Ascending aorta (tissue), 2 donors: Measurements from ENCODE around the gene PPP6R3. TPM values are rescaled to one million over a fixed set of nuclear protein-coding genes. Genes with fewer than 3 reads are reported as not detected.

Source experiments
- DNase-seq, 2 donors: peaks; one replicate each; pipeline ENCODE4 v3.0.0-alpha.2; 2019; ENCODE audit warnings: low spot score in 2 of 2
- H3K27ac ChIP-seq, 2 donors: fragments of 200-600 bp; sonication (generic); one replicate each; pipeline ENCODE4 v1.5.1; 2016 to 2017; ENCODE audit warnings: mild to moderate bottlenecking in 1 of 2
- H3K27me3 ChIP-seq: fragments of 200-600 bp; sonication (generic); one replicate; pipeline ENCODE4 v1.5.1; 2017
- H3K36me3 ChIP-seq, 2 donors: fragments of 200-600 bp; sonication (generic); one replicate each; pipeline ENCODE4 v1.5.1; 2016
- H3K4me1 ChIP-seq, 2 donors: fragments of 200-600 bp; sonication (generic); one replicate each; pipeline ENCODE4 v1.5.1; 2016 to 2017; ENCODE audit warnings: mild to moderate bottlenecking in 1 of 2
- H3K4me3 ChIP-seq, 2 donors: fragments of 200-600 bp; sonication (generic); one replicate each; pipeline ENCODE4 v1.5.1; 2016 to 2017; ENCODE audit warnings: mild to moderate bottlenecking in 1 of 2
- H3K9me3 ChIP-seq, 2 donors: fragments of 200-600 bp; sonication (generic); one replicate each; pipeline ENCODE4 v1.5.1; 2016
- CTCF ChIP-seq, 3 experiments: fragments of 200-600 bp in 2 of 3; fragments of 450-650 bp in 1 of 3; sonication (generic) in 2 of 3; IDR thresholded peaks; one replicate each; pipeline ENCODE4 v1.5.1; 2016 to 2019; ENCODE audit warnings: antibody characterized with exemption in 3 of 3, mild to moderate bottlenecking in 1 of 3, moderate library complexity in 1 of 3
- intact Hi-C: fragments of 100-400 bp; cut with DNase I; formaldehyde crosslinking; loops from one replicate; pipeline ENCODE4 v1.15.1; 2023
- total RNA-seq: library from RNA; depleted of rRNA; stranded (reverse); fragments of >200 nt; gene quantifications from one replicate; pipeline ENCODE4 v1.1.0, GENCODE V29; 2016

PPP6R3 gene
- total RNA-seq, 1 donor from 2014 or later: 94.7 TPM

GRCh38 chr11:68518191-68518590 lies 57.6 kb downstream of the PPP6R3 start:
- H3K36me3 ChIP-seq: peaks cover 20 to 34% of the 10 kb centered on the region in 2 donors
- no peak for DNase-seq
- H3K4me1 ChIP-seq: no peaks in the 10 kb centered on the region
- no peak overlapping the region for H3K27ac ChIP-seq
- no peak for TF ChIP-seq CTCF (IDR thresholded peaks at IDR 0.05)
- no peaks in the 10 kb centered on the region for H3K9me3 ChIP-seq
- no peak overlapping the region for H3K4me3 ChIP-seq
- no peaks in the 10 kb centered on the region for H3K27me3 ChIP-seq
- intact Hi-C loops: no loop called here

- peaks cover 0 to 12% of the 10 kb centered on the region in 2 donors for H3K4me1 ChIP-seq
- no peaks in the 10 kb centered on the region for H3K9me3 ChIP-seq
- DNase-seq: no peak
- no peak overlapping the region for H3K27ac ChIP-seq
- H3K4me3 ChIP-seq: no peak overlapping the region
- no peak for TF ChIP-seq CTCF (IDR thresholded peaks at IDR 0.05)
- H3K36me3 ChIP-seq: peaks cover 27 to 55% of the 10 kb centered on the region in 2 donors
- intact Hi-C loops: no loop called here
- H3K27me3 ChIP-seq: no peaks in the 10 kb centered on the region
Measured at GRCh38 chr11:68521969-68522652, 61.6 kb downstream of the PPP6R3 start.

- H3K4me1 ChIP-seq: peaks cover 0 to 12% of the 10 kb centered on the region in 2 donors
- DNase-seq: no peak
- H3K9me3 ChIP-seq: no peaks in the 10 kb centered on the region
- H3K36me3 ChIP-seq: peaks cover 27 to 62% of the 10 kb centered on the region in 2 donors
- no peaks in the 10 kb centered on the region for H3K27me3 ChIP-seq
- TF ChIP-seq CTCF (IDR thresholded peaks at IDR 0.05): no peak
- H3K4me3 ChIP-seq: no peak overlapping the region
- H3K27ac ChIP-seq: no peak overlapping the region
- intact Hi-C loops: no loop called here
Measured at GRCh38 chr11:68523033-68523432, 62.5 kb downstream of the PPP6R3 start.

GRCh38 chr11:68523743-68524142 lies 63.2 kb downstream of the PPP6R3 start:
- intact Hi-C loops: no loop called here
- Histone ChIP-seq H3K4me3 (no peak overlapping the region), H3K9me3 (no peaks in the 10 kb centered on the region), H3K27ac (no peak overlapping the region), H3K4me1 (peaks cover 0 to 12% of the 10 kb centered on the region in 2 donors), H3K27me3 (no peaks in the 10 kb centered on the region), H3K36me3 (peaks cover 27 to 69% of the 10 kb centered on the region in 2 donors)
- DNase-seq: no peak
- no peak for TF ChIP-seq CTCF (IDR thresholded peaks at IDR 0.05)

GRCh38 chr11:68524213-68524612 lies 63.7 kb downstream of the PPP6R3 start:
- Histone ChIP-seq H3K27ac (no peak overlapping the region), H3K4me1 (peaks cover 0 to 12% of the 10 kb centered on the region in 2 donors), H3K9me3 (no peaks in the 10 kb centered on the region), H3K4me3 (no peak overlapping the region), H3K36me3 (peaks cover 27 to 70% of the 10 kb centered on the region in 2 donors), H3K27me3 (no peaks in the 10 kb centered on the region)
- no peak for DNase-seq
- intact Hi-C loops: no loop called here
- no peak for TF ChIP-seq CTCF (IDR thresholded peaks at IDR 0.05)
